ENCODE data around the gene ZNF354B. TPM values are rescaled to one million over a fixed set of nuclear protein-coding genes. Genes with fewer than 3 reads are reported as not detected.

Gene ZNF354B
- total RNA-seq, 1 experiment from 2014 or later, result 11.6 TPM

- intact Hi-C loops (cut with micrococcal nuclease), result no loop called here
- Histone ChIP-seq H3K4me3 (replicated peaks in 1 of 2; ENCODE audit: low read depth in 1 of 2, low read length in 2 of 2) (peak within 1 kb of the TSS; percentile 52 to 60), H3K9me2 (ENCODE audit: insufficient read depth) (no peaks in the 10 kb centered on the region), H4K20me1 (ENCODE audit: insufficient read depth) (no peaks in the 10 kb centered on the region), H3K4me2 (ENCODE audit: low read length) (peak within 1 kb of the TSS; percentile 69), H2AFZ (ENCODE audit: low read depth, low read length, poor library complexity, severe bottlenecking) (no peak within 1 kb of the TSS), H3K79me2 (ENCODE audit: insufficient read depth, low read length) (no peaks in the 10 kb centered on the region), H3K9ac (ENCODE audit: low read length) (peak within 1 kb of the TSS; percentile 45), H3K27ac (ENCODE audit: low read depth, low read length) (peak within 1 kb of the TSS; percentile 22; the same call in 1 of the 2 replicates), H3K27me3 (ENCODE audit: insufficient read depth, low read length) (no peaks in the 10 kb centered on the region), H3K4me1 (ENCODE audit: control insufficient read depth in 1 of 2, insufficient read depth in 2 of 2, low read length in 2 of 2) (no peaks in the 10 kb centered on the region), H3K9me3 (ENCODE audit: control insufficient read depth in 1 of 2, insufficient read depth in 1 of 2, low read depth in 1 of 2, low read length in 2 of 2) (peaks cover 0 to 5% of the 10 kb centered on the region in 2 experiments; a peak in 2 of 4 replicates), H3K36me3 (ENCODE audit: control insufficient read depth in 1 of 2, insufficient read depth in 2 of 2, low read length in 2 of 2) (no peaks in the 10 kb centered on the region)
- peak; percentile 33; the same call in 1 of the 2 replicates for TF ChIP-seq MAX (IDR thresholded peaks at IDR 0.05)
- TF ChIP-seq ZFX (IDR thresholded peaks at IDR 0.05), result peak; percentile 52; the same call in 1 of the 2 replicates
- TF ChIP-seq ZBTB33 (IDR thresholded peaks at IDR 0.05; ENCODE audit: extremely low read depth, insufficient replicate concordance, low read length), result peak; percentile 44
- TF ChIP-seq POLR2AphosphoS5 (IDR thresholded peaks at IDR 0.05; ENCODE audit: low read depth, low read length), result peak; percentile 60
- no peak for TF ChIP-seq EZH2phosphoT487 (IDR thresholded peaks at IDR 0.05; ENCODE audit: borderline replicate concordance)
- no peak for TF ChIP-seq ELF1 (IDR thresholded peaks at IDR 0.05; ENCODE audit: borderline replicate concordance, low read depth)
- no peak for TF ChIP-seq TCF7L2 (IDR thresholded peaks at IDR 0.05; ENCODE audit: borderline replicate concordance, extremely low read depth, insufficient read depth, insufficient read length)
- TF ChIP-seq CTCF (IDR thresholded peaks at IDR 0.05 in 2 of 3, conservative IDR thresholded peaks at IDR 0.05 in 1 of 3; ENCODE audit: borderline replicate concordance in 1 of 3, insufficient read depth in 1 of 3, low read depth in 2 of 3, low read length in 2 of 3), result no peak
- no peak for TF ChIP-seq CBX3 (IDR thresholded peaks at IDR 0.05; ENCODE audit: low read depth)
- TF ChIP-seq EGR1 (IDR thresholded peaks at IDR 0.05; ENCODE audit: low read depth), result no peak
- no peak for TF ChIP-seq CEBPB (IDR thresholded peaks at IDR 0.05; ENCODE audit: low read depth)
- TF ChIP-seq YY1 (IDR thresholded peaks at IDR 0.05; ENCODE audit: extremely low read depth, insufficient replicate concordance, low read depth, low read length), result no peak
- no peak for TF ChIP-seq SP1 (IDR thresholded peaks at IDR 0.05; ENCODE audit: low read depth)
- no peak for TF ChIP-seq REST (IDR thresholded peaks at IDR 0.05; ENCODE audit: low read depth)
- ChIA-PET POLR2A (interaction anchor here (1.2 kb wide), 1 partner anchor 36 kb away, joined by 3 read pairs; the partner anchor contains the start of gene ZNF354B), RAD21 (ENCODE audit: low non-redundant PET in 1 of 2, low total read pairs in 2 of 2, uncharacterized antibody in 2 of 2, unreplicated experiment in 2 of 2) (no interaction called here), CTCF (no interaction called here)
- ATAC-seq (peak; percentile 96), DNase-seq (ENCODE audit: low read depth, low spot score) (peak; percentile 21)
- BruUV-seq (replicated peaks), result no TSS peak
These were observed 36.1 kb downstream of the ZNF354B start, which contains the start of gene ZFP2 for GRCh38 chr5:178895615-178896571. Gene ZFP2 (plus strand): TSS chr5:178895913. CDS start chr5:178931314, 35,401 bp downstream.
